ENCODE measurements around the gene INTS7. TPM values are rescaled to one million over a fixed set of nuclear protein-coding genes. Genes with fewer than 3 reads are reported as not detected.

The INTS7 gene
- total and polyA plus RNA-seq, 11 donors = 3.6 to 12.9 (median 9.1) TPM

DNA sequence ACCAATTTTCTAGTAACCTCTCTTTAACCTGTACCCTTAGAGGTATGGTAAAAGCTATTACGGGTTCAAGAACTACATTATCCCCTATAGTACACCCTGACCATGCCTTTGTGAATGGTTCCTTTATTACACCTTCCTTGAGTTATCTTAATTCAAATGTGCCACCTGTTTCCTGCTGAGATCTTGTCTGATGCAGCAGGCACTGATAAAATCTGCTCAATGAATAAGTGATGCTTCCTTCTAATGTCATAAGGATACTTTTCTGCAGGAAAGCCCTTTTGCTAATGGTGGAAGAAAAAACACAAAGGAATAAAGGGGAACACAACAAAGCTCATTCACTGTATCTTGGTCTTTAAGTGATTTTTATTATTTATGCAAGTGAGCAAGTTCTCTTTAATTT is 25.8 kb downstream of the INTS7 start:
- H3K4me3 ChIP-seq = no peak overlapping the region
- intact Hi-C loops (cut with DNase I) = loop anchor here in 1 of 10 donors (10.0 kb wide), 1 partner anchor 325 kb away; no protein-coding TSS in a partner anchor
- TF ChIP-seq, protein P1, sequence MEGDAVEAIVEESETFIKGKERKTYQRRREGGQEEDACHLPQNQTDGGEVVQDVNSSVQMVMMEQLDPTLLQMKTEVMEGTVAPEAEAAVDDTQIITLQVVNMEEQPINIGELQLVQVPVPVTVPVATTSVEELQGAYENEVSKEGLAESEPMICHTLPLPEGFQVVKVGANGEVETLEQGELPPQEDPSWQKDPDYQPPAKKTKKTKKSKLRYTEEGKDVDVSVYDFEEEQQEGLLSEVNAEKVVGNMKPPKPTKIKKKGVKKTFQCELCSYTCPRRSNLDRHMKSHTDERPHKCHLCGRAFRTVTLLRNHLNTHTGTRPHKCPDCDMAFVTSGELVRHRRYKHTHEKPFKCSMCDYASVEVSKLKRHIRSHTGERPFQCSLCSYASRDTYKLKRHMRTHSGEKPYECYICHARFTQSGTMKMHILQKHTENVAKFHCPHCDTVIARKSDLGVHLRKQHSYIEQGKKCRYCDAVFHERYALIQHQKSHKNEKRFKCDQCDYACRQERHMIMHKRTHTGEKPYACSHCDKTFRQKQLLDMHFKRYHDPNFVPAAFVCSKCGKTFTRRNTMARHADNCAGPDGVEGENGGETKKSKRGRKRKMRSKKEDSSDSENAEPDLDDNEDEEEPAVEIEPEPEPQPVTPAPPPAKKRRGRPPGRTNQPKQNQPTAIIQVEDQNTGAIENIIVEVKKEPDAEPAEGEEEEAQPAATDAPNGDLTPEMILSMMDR (IDR thresholded peaks at IDR 0.05) = no peak
- TF ChIP-seq POLR2A (IDR thresholded peaks at IDR 0.05) = no peak
- peaks cover 0 to 56% (median 25%) of the 10 kb centered on the region in 9 donors for H3K36me3 ChIP-seq
- H3K27ac ChIP-seq = no peak overlapping the region
- no peaks in the 10 kb centered on the region for H3K27me3 ChIP-seq
- no peaks in the 10 kb centered on the region for H3K4me1 ChIP-seq
- H3K9me3 ChIP-seq = no peaks in the 10 kb centered on the region
- DNase-seq (no peak), ATAC-seq (no peak)
- WGBS, 4 donors = 94 to 100% (median 95%) methylated on average over 1 of the region's 1 CpG

DNA sequence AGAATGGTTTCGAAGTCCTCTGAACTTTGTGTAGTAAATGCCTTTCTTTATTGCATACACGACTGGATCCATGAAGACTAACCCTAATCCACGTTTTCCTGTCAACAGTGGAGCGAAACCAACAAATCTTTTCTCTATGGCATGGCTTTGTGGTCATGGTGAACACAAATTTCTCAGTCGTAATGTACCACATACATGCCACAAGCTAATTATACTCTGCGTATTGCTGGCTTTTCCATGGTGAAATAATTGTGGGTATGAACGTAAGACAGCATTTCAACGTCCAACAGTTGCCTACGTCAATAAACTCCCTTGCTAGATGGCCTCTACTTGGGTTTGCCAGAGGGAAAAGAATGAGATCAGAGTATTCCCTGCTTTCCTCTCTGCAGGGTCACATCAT is 27.5 kb downstream of the INTS7 start:
- DNase-seq (no peak), ATAC-seq (no peak)
- Histone ChIP-seq H3K9me3 (no peaks in the 10 kb centered on the region), H3K27ac (no peak overlapping the region), H3K36me3 (peaks cover 0 to 67% (median 37%) of the 10 kb centered on the region in 9 donors), H3K4me1 (no peaks in the 10 kb centered on the region), H3K4me3 (no peak overlapping the region), H3K27me3 (no peaks in the 10 kb centered on the region)
- intact Hi-C loops (cut with DNase I) = loop anchor here in 1 of 10 donors (10.0 kb wide), 1 partner anchor 323 kb away; no protein-coding TSS in a partner anchor
- TF ChIP-seq, protein P1 (IDR thresholded peaks at IDR 0.05) = no peak
- TF ChIP-seq POLR2A (IDR thresholded peaks at IDR 0.05) = no peak
- 91 to 96% (median 94%) methylated on average over 9 of the region's 9 CpGs for WGBS, 4 donors

DNA sequence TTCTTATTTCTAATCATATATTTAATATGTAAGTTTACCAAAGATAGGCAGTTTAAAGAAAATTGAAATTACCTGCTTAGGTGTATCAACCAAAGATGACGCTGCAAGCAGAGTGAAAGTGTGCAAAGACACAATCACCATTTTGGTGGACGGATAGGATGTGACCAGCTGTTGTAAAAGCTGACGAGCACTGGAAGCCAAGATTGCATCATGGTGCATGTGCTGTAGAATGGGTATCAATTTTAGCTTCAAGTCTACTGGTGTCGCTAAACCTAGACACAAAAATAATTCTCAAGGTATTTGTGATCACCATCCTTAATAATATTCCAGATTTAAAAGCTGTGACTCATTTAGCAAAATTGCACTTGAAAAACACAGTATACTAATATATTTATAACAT is 28.2 kb downstream of the INTS7 start:
- TF ChIP-seq, protein P1 (IDR thresholded peaks at IDR 0.05) = no peak
- no peak for TF ChIP-seq POLR2A (IDR thresholded peaks at IDR 0.05)
- Histone ChIP-seq H3K4me3 (no peak overlapping the region), H3K4me1 (no peaks in the 10 kb centered on the region), H3K27ac (no peak overlapping the region), H3K9me3 (no peaks in the 10 kb centered on the region), H3K36me3 (peaks cover 0 to 68% (median 37%) of the 10 kb centered on the region in 9 donors), H3K27me3 (no peaks in the 10 kb centered on the region)
- intact Hi-C loops (cut with DNase I) = loop anchor here in 1 of 10 donors (10.0 kb wide), 1 partner anchor 322 kb away; no protein-coding TSS in a partner anchor
- WGBS, 4 donors = 91 to 95% (median 94%) methylated on average over 4 of the region's 4 CpGs
- DNase-seq (no peak), ATAC-seq (no peak)

DNA sequence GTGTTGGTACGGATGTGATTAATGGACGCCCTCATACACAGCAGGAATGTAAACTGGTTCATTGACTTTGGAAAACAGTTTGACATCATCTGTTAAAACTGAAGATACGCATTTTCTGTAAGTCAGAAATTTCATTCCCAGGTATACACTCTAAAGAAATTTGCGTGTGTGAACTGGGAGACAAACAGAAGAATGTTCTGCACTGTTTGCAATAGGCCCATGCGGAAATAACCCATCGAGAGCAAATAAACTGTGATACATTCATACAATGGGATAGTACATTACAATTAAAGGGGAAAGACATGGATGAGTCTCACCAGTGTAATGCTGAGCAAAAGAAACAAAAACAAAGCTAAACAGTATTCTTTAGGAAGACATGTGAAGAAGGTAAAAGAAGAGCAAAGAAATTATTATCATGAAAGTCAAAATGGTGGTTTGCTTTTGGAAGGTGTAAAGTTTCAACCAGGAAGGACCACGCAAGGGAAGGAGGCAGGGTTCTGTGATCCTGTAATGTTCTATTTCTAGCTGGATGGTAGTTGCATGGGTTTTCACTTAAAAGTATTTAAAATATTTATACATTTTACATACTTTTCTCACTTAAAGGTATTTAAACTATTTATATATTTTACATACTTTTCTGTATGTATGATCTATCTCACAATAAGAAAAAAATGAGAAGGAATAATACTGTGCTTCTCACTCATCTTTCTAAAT is 30.3 kb downstream of the INTS7 start:
- DNase-seq (no peak), ATAC-seq (no peak)
- H3K27me3 ChIP-seq = no peaks in the 10 kb centered on the region
- peaks cover 0 to 61% (median 50%) of the 10 kb centered on the region in 9 donors for H3K36me3 ChIP-seq
- H3K4me3 ChIP-seq = no peak overlapping the region
- no peak for TF ChIP-seq POLR2A (IDR thresholded peaks at IDR 0.05)
- TF ChIP-seq, protein P1 (IDR thresholded peaks at IDR 0.05) = no peak
- WGBS, 4 donors = 88 to 95% (median 90%) methylated on average over 7 of the region's 7 CpGs
- no peak overlapping the region for H3K27ac ChIP-seq
- H3K4me1 ChIP-seq = no peaks in the 10 kb centered on the region
- intact Hi-C loops (cut with DNase I) = loop anchor here in 1 of 10 donors (10.0 kb wide), 1 partner anchor 320 kb away; no protein-coding TSS in a partner anchor
- H3K9me3 ChIP-seq = no peaks in the 10 kb centered on the region
